Esophagus muscularis mucosa (tissue), 4 donors: ENCODE measurements around the gene NDUFS7. TPM values are rescaled to one million over a fixed set of nuclear protein-coding genes. Genes with fewer than 3 reads are reported as not detected.

Source experiments
- DNase-seq: peaks from one replicate; pipeline ENCODE4 v3.0.0-alpha.2; 2017; ENCODE audit errors: extremely low spot score
- H3K27ac ChIP-seq, 4 donors: fragments of 200-600 bp; sonication (generic); replicated peaks in 1 of 4; 1 replicate in 3 of 4; 2 replicates in 1 of 4; pipeline ENCODE4 v1.5.1; 2016 to 2019; ENCODE audit warnings: mild to moderate bottlenecking in 1 of 4
- H3K27me3 ChIP-seq, 4 donors: fragments of 200-600 bp; sonication (generic); one replicate each; pipeline versions ENCODE4 v1.5.1 to v1.6.0; 2016 to 2019
- H3K36me3 ChIP-seq, 4 donors: fragments of 200-600 bp; sonication (generic); one replicate each; pipeline ENCODE4 v1.5.1; 2016 to 2019
- H3K4me1 ChIP-seq, 4 donors: fragments of 200-600 bp; sonication (generic); one replicate each; pipeline ENCODE4 v1.5.1; 2016 to 2019
- H3K4me3 ChIP-seq, 4 donors: fragments of 200-600 bp; sonication (generic); 1 replicate in 2 of 4; 2 replicates in 2 of 4; pipeline ENCODE4 v1.5.1; 2016 to 2019; ENCODE audit warnings: mild to moderate bottlenecking in 4 of 4, moderate library complexity in 1 of 4
- H3K9me3 ChIP-seq, 4 donors: fragments of 200-600 bp; sonication (generic); 1 replicate in 3 of 4; 2 replicates in 1 of 4; pipeline ENCODE4 v1.5.1; 2016 to 2019
- EP300 ChIP-seq: sonication (generic); formaldehyde crosslinking; IDR thresholded peaks from one replicate; pipeline ENCODE4 v1.6.1; 2017; ENCODE audit warnings: antibody characterized with exemption
- POLR2A ChIP-seq: fragments of 450-650 bp; IDR thresholded peaks from one replicate; pipeline ENCODE4 v1.6.1; 2017; ENCODE audit warnings: antibody characterized with exemption, moderate library complexity, mild to moderate bottlenecking, low read depth
- POLR2AphosphoS5 ChIP-seq, 2 donors: sonication (generic); formaldehyde crosslinking; IDR thresholded peaks; one replicate each; pipeline ENCODE4 v1.6.1; 2017; ENCODE audit warnings: antibody characterized with exemption in 2 of 2
- WGBS: methylation state at CpG from one replicate; pipeline ENCODE4 v1.1.5; 2018; 5-methylcytosine and 5-hydroxymethylcytosine counted together
- intact Hi-C: fragments of 100-400 bp; cut with DNase I; formaldehyde crosslinking; loops from one replicate; pipeline ENCODE4 v1.15.1; 2023
- total RNA-seq, 4 donors: library from RNA; depleted of rRNA; stranded (reverse); fragments of >200 nt; gene quantifications; one replicate each; pipeline versions ENCODE4 v1.1.0 to v1.2.1, GENCODE V29; 2016
- TF ChIP-seq, protein P1 (sequence below), 3 experiments: fragments of 200-600 bp in 2 of 3; fragments of 450-650 bp in 1 of 3; sonication (generic) in 2 of 3; IDR thresholded peaks; one replicate each; pipeline ENCODE4 v1.5.1; 2017 to 2019; ENCODE audit warnings: antibody characterized with exemption in 3 of 3, mild to moderate bottlenecking in 2 of 3, moderate library complexity in 1 of 3

NDUFS7 gene
- total RNA-seq, 4 donors from 2014 or later: 85.6 to 110 (median 89.4) TPM

DNA sequence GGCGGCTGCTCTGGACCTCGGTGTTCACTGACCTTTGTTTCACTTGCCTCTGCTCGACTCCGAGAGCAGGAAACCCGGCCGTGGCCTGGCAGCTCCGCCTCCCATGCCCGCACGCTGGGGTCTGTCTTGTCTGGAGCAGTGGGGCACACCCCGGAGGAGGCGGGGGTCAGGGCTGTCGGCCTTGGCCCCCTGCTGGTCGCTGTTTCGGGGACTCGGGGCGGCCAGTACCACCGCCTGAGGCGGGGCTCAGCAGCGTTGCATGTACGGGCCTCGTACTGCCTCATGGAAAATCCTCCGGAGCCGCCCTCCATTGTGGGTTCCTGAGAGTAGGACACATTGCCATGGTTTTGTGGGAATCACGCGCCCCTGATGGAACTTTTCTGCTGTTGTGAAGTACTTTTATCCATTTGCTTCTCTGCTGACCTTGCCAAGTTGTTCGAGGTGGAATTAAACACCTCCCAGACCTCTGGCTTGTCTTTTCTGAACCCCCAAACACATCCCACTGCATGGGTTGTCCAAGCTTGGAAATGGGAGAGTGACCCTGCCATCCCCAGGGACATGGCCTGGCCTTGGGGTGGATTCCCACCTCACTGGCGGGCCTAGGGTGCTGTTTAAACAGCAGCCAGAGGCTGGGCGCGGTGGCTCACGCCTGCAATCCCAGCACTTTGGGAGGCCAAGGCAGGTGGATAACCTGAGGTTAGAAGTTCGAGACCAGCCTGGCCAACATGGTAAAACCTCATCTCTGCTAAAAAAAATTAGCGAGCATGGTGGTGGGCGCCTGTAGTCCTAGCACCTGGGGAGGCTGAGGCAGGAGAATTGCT, 5.5 kb upstream of the NDUFS7 start:
- WGBS: 77% methylated on average over 30 of the region's 33 CpGs
- intact Hi-C loops: no loop called here
- H3K4me3 ChIP-seq: no peak overlapping the region
- H3K27ac ChIP-seq: no peak overlapping the region
- H3K36me3 ChIP-seq: peaks cover 10 to 43% (median 36%) of the 10 kb centered on the region in 4 donors
- no peak for DNase-seq
- TF ChIP-seq POLR2A: no peak
- no peak for TF ChIP-seq POLR2AphosphoS5 (IDR thresholded peaks at IDR 0.05)
- no peak for TF ChIP-seq EP300
- peaks cover 11 to 30% (median 18%) of the 10 kb centered on the region in 4 donors for H3K4me1 ChIP-seq
- no peaks in the 10 kb centered on the region for H3K27me3 ChIP-seq
- no peaks in the 10 kb centered on the region for H3K9me3 ChIP-seq

DNA sequence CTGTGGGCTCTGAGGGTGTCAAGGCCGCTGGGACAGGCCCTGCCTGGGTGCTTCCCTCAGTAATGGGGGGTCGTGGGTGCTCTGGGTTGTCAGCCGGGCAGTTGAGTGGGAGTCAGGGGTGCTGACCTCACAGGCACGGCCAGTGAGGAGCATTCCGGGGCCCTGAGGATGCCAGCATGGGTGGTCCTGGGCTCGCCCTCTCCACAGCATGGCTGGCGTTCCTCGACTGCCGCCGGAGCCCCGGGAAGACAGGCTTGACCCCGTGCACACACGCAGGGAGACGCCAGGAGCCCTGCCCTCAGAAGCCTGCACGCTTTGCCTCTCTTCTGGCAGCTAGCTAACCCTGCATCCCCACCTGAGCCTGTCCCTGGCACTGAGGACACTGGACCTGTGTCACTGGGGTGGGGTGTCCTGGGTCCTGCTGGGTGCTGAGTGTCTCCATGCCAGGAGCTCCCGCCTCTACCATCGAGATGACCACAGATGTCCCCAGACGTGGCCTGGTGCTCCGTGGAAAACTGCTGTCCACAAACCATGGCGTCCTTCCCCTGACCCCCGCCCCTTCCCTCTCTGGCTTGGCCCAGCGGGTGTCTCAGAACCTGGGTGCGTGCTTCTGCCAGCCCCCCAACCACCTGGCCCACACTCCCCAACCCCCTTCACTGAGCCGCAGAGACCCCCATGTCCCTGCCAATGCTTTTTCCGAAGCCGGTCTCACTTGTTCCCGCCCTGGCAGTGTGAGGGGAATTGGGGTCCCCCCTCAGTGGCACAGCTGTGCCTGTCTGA, 4.4 kb upstream of the NDUFS7 start:
- H3K27ac ChIP-seq: no peak overlapping the region
- H3K4me3 ChIP-seq: no peak overlapping the region
- no peak for DNase-seq
- WGBS: 91% methylated on average over 7 of the region's 27 CpGs
- peaks cover 10 to 32% (median 25%) of the 10 kb centered on the region in 4 donors for H3K36me3 ChIP-seq
- no peaks in the 10 kb centered on the region for H3K27me3 ChIP-seq
- no peak for TF ChIP-seq POLR2AphosphoS5 (IDR thresholded peaks at IDR 0.05)
- TF ChIP-seq, protein P1, sequence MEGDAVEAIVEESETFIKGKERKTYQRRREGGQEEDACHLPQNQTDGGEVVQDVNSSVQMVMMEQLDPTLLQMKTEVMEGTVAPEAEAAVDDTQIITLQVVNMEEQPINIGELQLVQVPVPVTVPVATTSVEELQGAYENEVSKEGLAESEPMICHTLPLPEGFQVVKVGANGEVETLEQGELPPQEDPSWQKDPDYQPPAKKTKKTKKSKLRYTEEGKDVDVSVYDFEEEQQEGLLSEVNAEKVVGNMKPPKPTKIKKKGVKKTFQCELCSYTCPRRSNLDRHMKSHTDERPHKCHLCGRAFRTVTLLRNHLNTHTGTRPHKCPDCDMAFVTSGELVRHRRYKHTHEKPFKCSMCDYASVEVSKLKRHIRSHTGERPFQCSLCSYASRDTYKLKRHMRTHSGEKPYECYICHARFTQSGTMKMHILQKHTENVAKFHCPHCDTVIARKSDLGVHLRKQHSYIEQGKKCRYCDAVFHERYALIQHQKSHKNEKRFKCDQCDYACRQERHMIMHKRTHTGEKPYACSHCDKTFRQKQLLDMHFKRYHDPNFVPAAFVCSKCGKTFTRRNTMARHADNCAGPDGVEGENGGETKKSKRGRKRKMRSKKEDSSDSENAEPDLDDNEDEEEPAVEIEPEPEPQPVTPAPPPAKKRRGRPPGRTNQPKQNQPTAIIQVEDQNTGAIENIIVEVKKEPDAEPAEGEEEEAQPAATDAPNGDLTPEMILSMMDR (IDR thresholded peaks at IDR 0.05): no peak
- no peak for TF ChIP-seq POLR2A
- intact Hi-C loops: no loop called here
- H3K9me3 ChIP-seq: no peaks in the 10 kb centered on the region
- H3K4me1 ChIP-seq: peaks cover 5 to 21% (median 11%) of the 10 kb centered on the region in 4 donors

DNA sequence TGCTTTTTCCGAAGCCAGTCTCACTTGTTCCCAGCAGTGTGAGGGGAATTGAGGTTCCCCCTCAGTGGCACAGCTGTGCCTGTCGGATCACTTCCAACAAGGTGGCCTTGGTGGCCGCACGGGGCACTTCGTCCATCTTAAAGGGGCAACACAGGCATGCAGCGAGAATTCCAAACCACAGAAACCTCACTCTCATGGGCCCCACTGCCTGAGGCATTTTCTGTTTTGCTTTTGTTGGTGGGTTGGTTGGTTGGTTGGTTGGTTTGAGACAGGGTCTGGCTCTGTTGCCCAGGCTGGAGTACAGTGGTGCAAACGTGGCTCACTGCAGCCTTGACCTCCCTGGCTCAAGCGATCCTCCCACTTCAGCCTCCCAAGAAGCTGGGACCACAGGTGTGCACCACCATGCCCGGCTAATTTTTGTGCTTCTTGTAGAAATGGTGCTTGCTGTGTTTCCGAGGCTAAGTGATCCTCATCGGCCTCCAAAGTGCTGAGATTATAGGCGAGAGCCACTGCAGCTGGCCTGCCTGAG, 3.7 kb upstream of the NDUFS7 start:
- TF ChIP-seq EP300 (no peak), POLR2AphosphoS5 (IDR thresholded peaks at IDR 0.05) (no peak), POLR2A (no peak)
- TF ChIP-seq, protein P1 (IDR thresholded peaks at IDR 0.05): no peak
- H3K9me3 ChIP-seq: no peaks in the 10 kb centered on the region
- no peak overlapping the region for H3K27ac ChIP-seq
- H3K4me1 ChIP-seq: peaks cover 12 to 27% (median 18%) of the 10 kb centered on the region in 4 donors
- 82% methylated on average over 12 of the region's 12 CpGs for WGBS
- no peak for DNase-seq
- no peaks in the 10 kb centered on the region for H3K27me3 ChIP-seq
- intact Hi-C loops: no loop called here
- no peak overlapping the region for H3K4me3 ChIP-seq
- H3K36me3 ChIP-seq: peaks cover 10 to 25% (median 22%) of the 10 kb centered on the region in 4 donors

DNA sequence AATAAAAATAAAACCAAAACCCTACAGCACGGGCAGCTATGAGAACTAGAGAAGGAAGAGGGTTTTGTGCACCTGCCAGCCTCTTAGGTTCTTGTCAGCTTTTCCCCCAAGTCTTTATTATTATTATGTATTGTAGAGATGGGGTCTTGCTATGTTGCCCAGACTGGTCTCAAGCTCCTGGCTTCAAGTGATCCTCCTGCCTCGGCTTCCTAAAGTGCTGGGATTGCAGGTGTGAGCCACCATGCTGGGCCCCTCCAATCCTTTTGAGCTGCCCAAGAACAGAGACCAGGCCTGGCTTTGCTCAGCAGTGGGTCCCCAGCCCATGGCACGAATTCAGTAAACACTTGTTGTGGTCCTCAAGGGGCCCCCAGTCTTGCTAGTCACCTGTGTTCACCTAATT, 1.5 kb upstream of the NDUFS7 start:
- Histone ChIP-seq H3K4me3 (no peak overlapping the region), H3K9me3 (no peaks in the 10 kb centered on the region), H3K4me1 (peaks cover 34 to 49% (median 40%) of the 10 kb centered on the region in 4 donors), H3K36me3 (peaks cover 5 to 30% (median 11%) of the 10 kb centered on the region in 4 donors), H3K27me3 (no peaks in the 10 kb centered on the region), H3K27ac (no peak overlapping the region)
- intact Hi-C loops: no loop called here
- TF ChIP-seq, protein P1 (IDR thresholded peaks at IDR 0.05): no peak
- TF ChIP-seq POLR2AphosphoS5 (IDR thresholded peaks at IDR 0.05) (no peak), EP300 (no peak), POLR2A (no peak)
- DNase-seq: no peak
- WGBS: 82% methylated on average over 3 of the region's 3 CpGs

DNA sequence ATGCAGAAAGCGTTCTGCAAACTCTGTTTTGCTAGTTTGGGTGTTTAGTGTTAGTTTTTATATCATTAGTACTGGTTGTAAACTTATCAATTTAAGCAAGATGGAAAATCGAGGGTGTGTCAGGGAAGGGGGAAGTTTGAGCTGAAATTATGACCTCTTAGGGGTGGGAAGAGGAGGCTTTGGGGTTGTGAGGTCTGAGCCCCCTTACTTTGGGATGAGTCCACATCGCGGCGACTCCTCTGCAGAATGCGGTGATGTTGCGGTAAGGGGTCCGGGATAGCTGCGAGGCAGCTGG, 743 bp upstream of the NDUFS7 start:
- peak overlapping the region; percentile 72 to 99 (median 90) for H3K4me3 ChIP-seq

More for the DNA sequence above, 743 bp upstream of the NDUFS7 start:
- H3K9me3 ChIP-seq: no peaks in the 10 kb centered on the region
- intact Hi-C loops: loop anchor here (1.0 kb wide), 1 partner anchor 29 kb away; a partner anchor contains a TSS
- no peaks in the 10 kb centered on the region for H3K27me3 ChIP-seq
- peak overlapping the region in 3 of 4 donors; percentile 92 to 95 (median 94) for H3K27ac ChIP-seq
- 16% methylated on average over 9 of the region's 9 CpGs for WGBS
- peaks cover 38 to 56% (median 47%) of the 10 kb centered on the region in 4 donors for H3K4me1 ChIP-seq
- H3K36me3 ChIP-seq: peaks cover 1 to 28% (median 7%) of the 10 kb centered on the region in 4 donors
- no peak for DNase-seq
- no peak for TF ChIP-seq EP300
- TF ChIP-seq POLR2AphosphoS5 (IDR thresholded peaks at IDR 0.05): no peak
- TF ChIP-seq POLR2A: no peak
- TF ChIP-seq, protein P1 (IDR thresholded peaks at IDR 0.05): no peak
